ENCODE data around the gene DNAH12.

Gene DNAH12

DNA sequence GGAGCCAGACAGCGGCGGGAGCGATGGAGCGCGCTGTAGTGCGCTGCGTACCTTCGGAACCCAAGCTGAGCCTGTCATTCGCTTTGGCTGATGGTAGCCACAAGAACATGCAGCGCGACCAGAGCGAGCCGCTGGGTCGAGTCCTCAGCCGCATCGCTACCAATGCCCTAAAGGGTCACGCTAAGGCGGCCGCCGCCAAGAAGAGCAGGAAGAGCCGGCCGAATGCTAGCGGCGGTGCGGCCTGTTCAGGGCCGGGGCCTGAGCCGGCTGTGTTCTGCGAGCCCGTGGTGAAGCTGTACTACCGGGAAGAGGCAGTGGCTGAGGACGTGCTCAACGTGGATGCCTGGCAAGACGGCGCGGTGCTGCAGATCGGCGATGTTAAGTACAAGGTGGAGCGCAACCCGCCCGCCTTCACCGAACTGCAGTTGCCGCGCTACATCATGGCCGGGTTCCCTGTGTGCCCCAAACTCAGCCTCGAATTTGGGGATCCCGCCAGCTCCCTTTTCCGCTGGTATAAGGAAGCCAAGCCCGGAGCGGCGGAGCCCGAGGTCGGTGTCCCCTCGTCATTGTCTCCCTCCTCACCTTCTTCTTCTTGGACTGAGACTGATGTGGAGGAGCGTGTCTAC lies 12.4 kb upstream of the DNAH12 start:
- TF ChIP-seq, protein P1, sequence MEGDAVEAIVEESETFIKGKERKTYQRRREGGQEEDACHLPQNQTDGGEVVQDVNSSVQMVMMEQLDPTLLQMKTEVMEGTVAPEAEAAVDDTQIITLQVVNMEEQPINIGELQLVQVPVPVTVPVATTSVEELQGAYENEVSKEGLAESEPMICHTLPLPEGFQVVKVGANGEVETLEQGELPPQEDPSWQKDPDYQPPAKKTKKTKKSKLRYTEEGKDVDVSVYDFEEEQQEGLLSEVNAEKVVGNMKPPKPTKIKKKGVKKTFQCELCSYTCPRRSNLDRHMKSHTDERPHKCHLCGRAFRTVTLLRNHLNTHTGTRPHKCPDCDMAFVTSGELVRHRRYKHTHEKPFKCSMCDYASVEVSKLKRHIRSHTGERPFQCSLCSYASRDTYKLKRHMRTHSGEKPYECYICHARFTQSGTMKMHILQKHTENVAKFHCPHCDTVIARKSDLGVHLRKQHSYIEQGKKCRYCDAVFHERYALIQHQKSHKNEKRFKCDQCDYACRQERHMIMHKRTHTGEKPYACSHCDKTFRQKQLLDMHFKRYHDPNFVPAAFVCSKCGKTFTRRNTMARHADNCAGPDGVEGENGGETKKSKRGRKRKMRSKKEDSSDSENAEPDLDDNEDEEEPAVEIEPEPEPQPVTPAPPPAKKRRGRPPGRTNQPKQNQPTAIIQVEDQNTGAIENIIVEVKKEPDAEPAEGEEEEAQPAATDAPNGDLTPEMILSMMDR (conservative IDR thresholded peaks at IDR 0.05; ENCODE audit: low read depth, low read length): no peak
- no peak for DNase-seq (ENCODE audit: low read depth)
- peak overlapping the region; percentile 73 for H3K4me3 ChIP-seq (ENCODE audit: low read length)

DNA sequence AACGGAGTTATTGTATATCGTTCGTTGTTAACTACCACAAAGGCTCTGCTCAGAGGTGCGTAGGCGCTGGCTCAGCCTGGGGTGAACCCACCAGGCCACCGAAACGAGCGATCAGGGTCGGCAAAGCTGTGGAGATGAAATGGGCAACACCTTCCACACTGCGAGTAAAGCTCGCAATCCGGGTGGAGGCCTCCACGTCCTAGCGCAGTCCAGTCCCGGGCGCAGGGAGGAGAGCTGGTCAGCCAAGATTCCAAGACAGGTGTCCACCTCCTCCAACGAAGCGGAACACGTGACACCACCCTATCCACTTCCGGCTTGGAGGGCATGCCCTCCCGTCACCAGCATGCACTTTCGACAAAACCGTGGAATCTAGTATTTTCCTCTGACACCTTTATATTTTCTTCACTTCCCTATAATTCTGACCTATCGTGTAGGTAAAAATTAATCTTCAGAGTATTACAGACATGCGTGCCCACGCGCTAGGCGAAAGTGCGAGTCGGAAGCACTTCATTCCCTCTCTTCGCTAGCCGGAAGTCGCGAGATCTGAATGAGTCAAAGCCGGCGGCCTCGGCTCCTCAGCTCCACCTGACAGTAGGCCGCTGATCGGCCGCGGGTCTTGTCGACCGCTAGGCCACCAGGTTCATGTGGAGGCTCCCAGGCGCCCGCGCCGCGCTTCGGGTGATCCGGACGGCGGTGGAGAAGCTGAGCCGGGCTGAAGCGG lies 11.8 kb upstream of the DNAH12 start, which contains the start of gene PDE12:
Gene PDE12, plus strand, starts transcription at position 537 of the 721 bp plus-strand sequence. Its CDS starts 106 bp downstream, at position 643.
- H3K4me3 ChIP-seq (ENCODE audit: low read length): peak within 1 kb of the TSS; percentile 73

DNA sequence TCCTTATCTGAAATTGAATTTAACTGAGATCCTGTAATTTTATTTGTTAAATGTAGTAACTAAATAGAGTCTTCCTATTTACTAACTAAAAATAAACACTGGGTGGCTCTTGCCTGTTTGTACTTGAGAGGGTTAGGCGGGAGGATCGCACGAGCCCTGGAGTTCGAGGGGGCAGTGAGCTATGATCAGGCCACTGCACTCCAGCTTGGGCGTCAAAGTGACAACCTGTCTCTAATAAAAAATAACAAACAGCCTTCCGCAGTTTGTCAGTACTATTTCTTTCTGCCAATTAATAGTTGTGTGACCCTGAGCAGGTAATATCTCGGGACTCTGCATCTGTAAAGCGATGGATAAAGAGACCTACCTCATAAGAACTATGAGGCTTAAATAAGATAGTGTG lies 11.2 kb upstream of the DNAH12 start:
- DNase-seq (ENCODE audit: low read depth): no peak
- TF ChIP-seq, protein P1 (conservative IDR thresholded peaks at IDR 0.05; ENCODE audit: low read depth, low read length): no peak
- peak overlapping the region; percentile 73 for H3K4me3 ChIP-seq (ENCODE audit: low read length)

More for the DNA sequence above, 11.8 kb upstream of the DNAH12 start, which contains the start of gene PDE12:
- peak; percentile 76 for DNase-seq (ENCODE audit: low read depth)
- TF ChIP-seq, protein P1 (conservative IDR thresholded peaks at IDR 0.05; ENCODE audit: low read depth, low read length): no peak

DNA sequence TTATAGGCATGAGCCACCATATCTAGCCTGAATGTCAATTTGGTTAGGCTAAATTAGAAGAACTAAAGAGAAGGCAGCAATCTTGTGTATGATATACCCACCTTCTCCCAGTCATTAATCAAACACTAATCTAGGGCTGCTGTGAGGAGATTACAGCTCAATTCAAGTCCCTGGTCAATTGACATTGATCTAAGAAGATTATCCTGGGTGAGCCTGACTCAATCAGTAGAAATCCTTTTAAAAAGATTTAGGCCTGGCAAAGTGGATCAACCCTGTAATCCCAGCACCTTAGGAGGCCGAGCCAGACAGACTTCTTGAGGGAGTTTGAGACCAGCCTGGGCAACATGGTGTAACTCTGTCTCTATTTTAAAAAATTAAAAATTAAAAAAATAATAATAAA lies 2.5 kb upstream of the DNAH12 start:
- no peak for DNase-seq (ENCODE audit: low read depth)
- no peak overlapping the region for H3K4me3 ChIP-seq (ENCODE audit: low read length)
- TF ChIP-seq, protein P1 (conservative IDR thresholded peaks at IDR 0.05; ENCODE audit: low read depth, low read length): no peak

DNA sequence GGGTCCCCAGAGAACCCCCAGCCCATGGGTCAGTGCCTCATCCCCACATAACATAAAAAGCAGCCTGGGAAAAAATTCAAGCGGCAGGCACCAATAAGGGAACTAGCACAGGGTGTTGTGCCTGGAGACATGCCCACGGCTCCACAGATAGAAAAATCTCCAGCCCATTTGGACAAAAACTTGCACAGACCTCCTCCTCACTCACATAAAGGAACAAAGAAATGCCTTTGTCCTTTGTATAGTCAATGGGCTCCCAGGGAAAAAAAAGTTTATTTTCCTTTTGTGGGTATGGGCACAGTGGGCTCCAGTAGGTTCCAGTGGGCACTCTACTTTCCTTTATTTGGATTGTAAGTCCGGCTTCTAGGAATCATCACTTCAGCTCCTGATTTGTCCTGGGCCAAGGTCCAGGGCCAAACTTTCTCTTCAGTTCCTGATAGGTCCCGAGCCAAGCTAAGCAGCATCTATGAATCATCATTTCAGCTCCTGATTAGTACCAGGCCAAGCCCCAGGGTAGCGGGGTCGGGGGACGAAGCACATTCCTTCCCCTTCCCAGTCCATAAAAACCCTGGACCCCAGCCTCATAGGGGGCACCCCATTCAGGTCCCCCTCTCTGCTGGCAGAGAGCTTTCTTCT lies 1.6 kb upstream of the DNAH12 start:
- no peak for DNase-seq (ENCODE audit: low read depth)
- H3K4me3 ChIP-seq (ENCODE audit: low read length): no peak overlapping the region
- TF ChIP-seq, protein P1 (conservative IDR thresholded peaks at IDR 0.05; ENCODE audit: low read depth, low read length): no peak

DNA sequence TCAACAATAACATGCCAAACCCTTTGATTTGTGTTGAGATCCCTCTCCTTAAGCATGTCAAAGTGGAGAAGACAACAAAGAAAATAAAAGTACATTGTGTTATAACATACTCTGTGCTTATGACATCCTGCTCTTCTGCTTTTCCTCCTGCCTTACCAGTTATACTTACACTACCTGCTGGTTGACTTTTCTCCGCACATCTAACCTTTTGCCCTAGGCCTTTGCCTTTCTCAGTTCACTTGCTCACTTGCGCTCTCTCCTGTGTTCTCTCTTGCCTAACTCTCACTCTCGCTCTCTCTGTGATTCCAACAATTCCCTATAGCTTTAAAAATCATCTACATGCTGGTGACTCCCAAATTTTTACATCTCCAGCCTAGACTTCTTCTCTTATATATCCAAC lies 5.7 kb downstream of the DNAH12 start:
- TF ChIP-seq, protein P1 (conservative IDR thresholded peaks at IDR 0.05; ENCODE audit: low read depth, low read length): no peak
- no peak for DNase-seq (ENCODE audit: low read depth)
- no peak overlapping the region for H3K4me3 ChIP-seq (ENCODE audit: low read length)
